NCI-H82 treated with DMSO at 0.1 percent for 48 hours (cell line): ENCODE measurements around the gene SPTBN1.
"Not testable (repeated sequence)": the region's sequence is repeated elsewhere in the genome, so short reads cannot be mapped to it uniquely, and the experiment has no call there.

ENCODE experiments used
- DNase-seq: peaks from one replicate; lab custom pipeline; 2025; ENCODE audit not compliant: unreplicated experiment; lab: John Stamatoyannopoulos, UW

SPTBN1 gene

GRCh38 chr2:54499661-54500060 is 43.5 kb downstream of the SPTBN1 start:
- no peak for DNase-seq

- no peak for DNase-seq
Observed at GRCh38 chr2:54500404-54501205, 44.5 kb downstream of the SPTBN1 start.

GRCh38 chr2:54502731-54503130 is 46.6 kb downstream of the SPTBN1 start:
- DNase-seq = no peak

GRCh38 chr2:54503192-54503591 is 47.1 kb downstream of the SPTBN1 start:
- DNase-seq = no peak

GRCh38 chr2:54503828-54504227 is 47.7 kb downstream of the SPTBN1 start:
- DNase-seq = no peak

GRCh38 chr2:54504866-54505265 is 48.7 kb downstream of the SPTBN1 start:
- no peak for DNase-seq

- no peak for DNase-seq
Observed at GRCh38 chr2:54508541-54508940, 52.4 kb downstream of the SPTBN1 start.

- DNase-seq = not testable (repeated sequence)
Observed at GRCh38 chr2:54509043-54509442, 52.9 kb downstream of the SPTBN1 start.

- peak; percentile 51 for DNase-seq
Observed at GRCh38 chr2:54510916-54511315, 54.8 kb downstream of the SPTBN1 start.

- no peak for DNase-seq
Observed at GRCh38 chr2:54512183-54512582, 56.1 kb downstream of the SPTBN1 start.

GRCh38 chr2:54512663-54513362 is 56.7 kb downstream of the SPTBN1 start:
- no peak for DNase-seq

GRCh38 chr2:54513363-54513715 is 57.2 kb downstream of the SPTBN1 start:
- DNase-seq = no peak

- DNase-seq = no peak
Observed at GRCh38 chr2:54514822-54515569, 58.9 kb downstream of the SPTBN1 start.

GRCh38 chr2:54516842-54517241 is 60.7 kb downstream of the SPTBN1 start:
- no peak for DNase-seq

- not testable (repeated sequence) for DNase-seq
Observed at GRCh38 chr2:54518016-54518415, 61.9 kb downstream of the SPTBN1 start.

- no peak for DNase-seq
Observed at GRCh38 chr2:54518430-54518829, 62.3 kb downstream of the SPTBN1 start.

GRCh38 chr2:54519841-54520459 is 63.8 kb downstream of the SPTBN1 start:
- no peak for DNase-seq

- no peak for DNase-seq
Observed at GRCh38 chr2:54520687-54521086, 64.6 kb downstream of the SPTBN1 start.

GRCh38 chr2:54522624-54523281 is 66.6 kb downstream of the SPTBN1 start:
- peak; percentile 33 for DNase-seq

GRCh38 chr2:54523324-54523959 is 67.3 kb downstream of the SPTBN1 start:
- no peak for DNase-seq
